SKM-1 (cell line): Measurements from ENCODE around the gene ALKBH7.

Experiments
- DNase-seq: peaks from one replicate; lab custom pipeline; 2025; ENCODE audit not compliant: unreplicated experiment; lab: John Stamatoyannopoulos, UW

The ALKBH7 gene

DNA sequence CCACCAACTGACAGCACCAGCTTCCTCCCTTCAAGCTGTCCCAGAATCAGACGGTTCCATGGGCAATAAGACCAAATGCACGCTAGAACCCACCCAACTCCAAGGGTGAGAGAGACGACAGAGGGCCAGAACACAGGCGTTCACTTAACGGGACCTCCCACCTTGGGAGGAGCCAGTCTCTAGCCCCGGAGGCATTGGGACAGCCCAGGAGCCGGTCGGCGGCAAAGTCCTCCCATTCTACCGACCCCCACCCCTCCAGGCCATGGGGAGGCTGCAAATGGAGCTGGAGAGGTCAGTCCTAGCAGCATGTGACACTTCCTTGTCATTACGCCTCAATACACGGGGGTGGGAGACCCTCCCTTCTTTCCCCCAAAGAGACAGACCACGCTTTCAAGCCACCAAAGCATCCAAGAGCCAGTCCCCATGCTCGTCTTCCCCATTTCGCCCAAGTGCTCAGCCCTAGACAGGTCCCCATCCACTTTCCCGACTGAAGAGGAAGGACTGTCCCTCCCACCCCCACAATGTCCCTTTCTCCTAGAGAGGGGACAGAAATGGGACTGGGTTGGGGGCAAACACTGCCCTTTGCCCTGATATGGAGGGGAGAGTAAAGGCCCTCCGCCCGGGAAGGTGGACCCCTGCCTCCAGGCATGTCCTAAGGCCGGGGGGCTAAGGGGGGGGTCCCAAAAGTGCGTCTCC is 51.1 kb downstream of the ALKBH7 start:
- DNase-seq, result no peak

DNA sequence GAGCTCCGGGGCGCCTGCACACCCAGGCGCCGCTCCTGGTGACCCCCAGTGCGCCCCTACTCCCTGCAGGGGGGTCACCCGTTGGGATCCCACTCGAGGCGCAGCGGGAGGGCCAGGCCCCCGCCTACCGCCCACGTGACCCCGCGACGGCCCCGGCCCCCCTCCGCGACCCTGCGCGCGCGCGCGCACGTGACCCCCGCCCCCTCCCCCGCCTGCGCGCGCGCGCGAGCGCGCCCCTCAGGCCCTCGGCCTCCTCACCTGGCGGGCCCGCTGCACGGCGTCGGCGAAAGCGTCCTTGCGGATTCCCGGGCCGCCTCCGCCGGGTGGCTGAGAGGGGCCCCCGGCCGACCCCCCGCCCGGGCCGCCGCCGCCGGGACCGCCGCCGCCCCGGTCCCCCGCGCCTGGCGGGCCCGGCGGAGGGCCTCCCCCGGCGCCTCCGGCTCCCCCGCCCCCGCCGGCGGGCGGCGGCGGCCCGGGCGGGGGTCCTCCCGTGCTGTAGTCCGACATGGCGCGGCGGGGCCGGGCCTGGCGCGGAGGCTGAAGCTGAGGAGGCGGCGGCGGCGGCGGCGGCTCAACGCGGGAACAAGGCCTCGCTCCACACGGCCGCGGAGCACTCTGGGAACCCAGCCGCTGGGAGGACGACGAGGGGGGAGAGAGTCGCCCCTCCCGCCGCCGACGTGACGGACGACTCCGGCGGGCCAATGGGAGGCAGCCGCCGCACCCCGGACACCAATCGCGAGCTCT is 51.8 kb downstream of the ALKBH7 start, which contains the start of gene KHSRP:
Gene KHSRP, minus strand, starts transcription at position 617 of the 744 bp plus-strand sequence. Its CDS starts 110 bp downstream, at position 507.
- no peak for DNase-seq
